Smooth muscle cell (in vitro differentiated cells): ENCODE data around the gene SCN9A. TPM values are rescaled to one million over a fixed set of nuclear protein-coding genes. Genes with fewer than 3 reads are reported as not detected.

Source experiments
- DNase-seq: peaks from one replicate; lab custom pipeline; 2025; ENCODE audit not compliant: unreplicated experiment; lab: John Stamatoyannopoulos, UW
- H2AFZ ChIP-seq: fragments of 200-600 bp; sonication (generic); 2 replicates; pipeline ENCODE4 v1.6.0; 2016; ENCODE audit warnings: antibody characterized with exemption, low read depth, mild to moderate bottlenecking
- H3F3A ChIP-seq: fragments of 200-600 bp; sonication (generic); 2 replicates; pipeline ENCODE4 v1.6.0; 2017; ENCODE audit warnings: antibody characterized with exemption, low read depth
- H3K27ac ChIP-seq: fragments of 200-600 bp; sonication (generic); 2 replicates; pipeline ENCODE4 v1.5.1; 2016; ENCODE audit warnings: low read depth, mild to moderate bottlenecking
- H3K27me3 ChIP-seq: fragments of 200-600 bp; sonication (generic); 2 replicates; pipeline ENCODE4 v1.6.1; 2016; ENCODE audit warnings: low read depth, mild to moderate bottlenecking
- H3K36me3 ChIP-seq: fragments of 200-600 bp; sonication (generic); 2 replicates; pipeline ENCODE4 v1.5.1; 2016; ENCODE audit warnings: low read depth
- H3K4me1 ChIP-seq: fragments of 200-600 bp; sonication (generic); 2 replicates; pipeline ENCODE4 v1.5.1; 2016; ENCODE audit warnings: low read depth
- H3K4me2 ChIP-seq: fragments of 200-600 bp; sonication (generic); 2 replicates; pipeline ENCODE4 v1.6.0; 2016; ENCODE audit warnings: mild to moderate bottlenecking
- H3K4me3 ChIP-seq: fragments of 200-600 bp; sonication (generic); 2 replicates; pipeline ENCODE4 v1.5.1; 2016; ENCODE audit warnings: mild to moderate bottlenecking
- H3K79me2 ChIP-seq: fragments of 200-600 bp; sonication (generic); 2 replicates; pipeline ENCODE4 v1.6.0; 2016; ENCODE audit warnings: low read depth, mild to moderate bottlenecking
- H3K9ac ChIP-seq: fragments of 200-600 bp; sonication (generic); 2 replicates; pipeline ENCODE4 v1.6.0; 2016; ENCODE audit warnings: low read depth
- H3K9me3 ChIP-seq: fragments of 200-600 bp; sonication (generic); replicated peaks from 2 replicates; pipeline ENCODE4 v1.5.1; 2016; ENCODE audit warnings: low read depth
- H4K20me1 ChIP-seq: fragments of 200-600 bp; sonication (generic); 2 replicates; pipeline ENCODE4 v1.6.0; 2016; ENCODE audit warnings: low read depth
- CTCF ChIP-seq: fragments of 200-600 bp; sonication (generic); IDR thresholded peaks from 2 replicates; pipeline ENCODE4 v1.5.1; 2017; ENCODE audit warnings: borderline replicate concordance, mild to moderate bottlenecking, antibody characterized with exemption; ENCODE audit not compliant: insufficient read depth, poor library complexity, severe bottlenecking
- WGBS: methylation state at CpG from one replicate; pipeline ENCODE4 v1.1.7; 2016; ENCODE audit warnings: low lambda C conversion rate; 5-methylcytosine and 5-hydroxymethylcytosine counted together
- polyA plus RNA-seq: library from polyadenylated mRNA; unstranded; fragments of >200 nt; fragmentation: Nextera tagmentation; extraction: Ambion mirVana; gene quantifications from 2 replicates; pipeline ENCODE4 v1.2.1, GENCODE V29; 2016
- total RNA-seq: library from RNA; depleted of rRNA; stranded (reverse); fragments of >200 nt; gene quantifications from 2 replicates; pipeline ENCODE4 v1.2.3, GENCODE V29; 2014

Gene SCN9A
- total and polyA plus RNA-seq, 2 experiments from 2014 or later, result 0.49 TPM; not detected in 1

GRCh38 chr2:166171216-166171615 is 204.5 kb downstream of the SCN9A start:
- DNase-seq, result no peak
- no peak for TF ChIP-seq CTCF
- H3K9ac ChIP-seq, result no peak overlapping the region
- H3K27ac ChIP-seq, result no peak overlapping the region
- H3F3A ChIP-seq, result no peaks in the 10 kb centered on the region
- no peaks in the 10 kb centered on the region for H3K36me3 ChIP-seq
- no peak overlapping the region for H3K4me2 ChIP-seq
- no peak overlapping the region for H3K4me3 ChIP-seq
- no peaks in the 10 kb centered on the region for H3K4me1 ChIP-seq
- WGBS, result 60% methylated on average over 3 of the region's 3 CpGs
- H4K20me1 ChIP-seq, result no peaks in the 10 kb centered on the region
- H2AFZ ChIP-seq, result no peak overlapping the region
- no peaks in the 10 kb centered on the region for H3K9me3 ChIP-seq
- no peaks in the 10 kb centered on the region for H3K27me3 ChIP-seq
- no peaks in the 10 kb centered on the region for H3K79me2 ChIP-seq

- no peak overlapping the region for H3K9ac ChIP-seq
- no peaks in the 10 kb centered on the region for H3K9me3 ChIP-seq
- TF ChIP-seq CTCF, result no peak
- no peak for DNase-seq
- H3K27me3 ChIP-seq, result no peaks in the 10 kb centered on the region
- no peaks in the 10 kb centered on the region for H3K36me3 ChIP-seq
- H3K4me1 ChIP-seq, result no peaks in the 10 kb centered on the region
- no peak overlapping the region for H3K27ac ChIP-seq
- no peak overlapping the region for H3K4me2 ChIP-seq
- H4K20me1 ChIP-seq, result no peaks in the 10 kb centered on the region
- H3K4me3 ChIP-seq, result no peak overlapping the region
- WGBS, result 58% methylated on average over 2 of the region's 2 CpGs
- no peak overlapping the region for H2AFZ ChIP-seq
- H3F3A ChIP-seq, result no peaks in the 10 kb centered on the region
- no peaks in the 10 kb centered on the region for H3K79me2 ChIP-seq
Measured at GRCh38 chr2:166170356-166170755, 205.4 kb downstream of the SCN9A start.

GRCh38 chr2:166167449-166167848 is 208.3 kb downstream of the SCN9A start:
- Histone ChIP-seq H3F3A (no peaks in the 10 kb centered on the region), H3K79me2 (no peaks in the 10 kb centered on the region), H4K20me1 (no peaks in the 10 kb centered on the region), H3K4me3 (no peak overlapping the region), H3K27me3 (no peaks in the 10 kb centered on the region), H3K9ac (no peak overlapping the region), H3K36me3 (no peaks in the 10 kb centered on the region), H2AFZ (no peak overlapping the region), H3K4me1 (no peaks in the 10 kb centered on the region), H3K9me3 (no peaks in the 10 kb centered on the region), H3K27ac (no peak overlapping the region), H3K4me2 (no peak overlapping the region)
- WGBS, result 32% methylated on average over 2 of the region's 2 CpGs
- DNase-seq, result no peak
- no peak for TF ChIP-seq CTCF

- Histone ChIP-seq H3K4me2 (no peak overlapping the region), H3K79me2 (no peaks in the 10 kb centered on the region), H2AFZ (no peak overlapping the region), H3K36me3 (no peaks in the 10 kb centered on the region), H3K4me3 (no peak overlapping the region), H3K9ac (no peak overlapping the region), H4K20me1 (no peaks in the 10 kb centered on the region), H3K9me3 (no peaks in the 10 kb centered on the region), H3K27ac (no peak overlapping the region), H3F3A (no peaks in the 10 kb centered on the region), H3K27me3 (no peaks in the 10 kb centered on the region), H3K4me1 (no peaks in the 10 kb centered on the region)
- TF ChIP-seq CTCF, result no peak
- no peak for DNase-seq
- WGBS, result 74% methylated on average over 2 of the region's 2 CpGs
Measured at GRCh38 chr2:166163775-166164174, 212.0 kb downstream of the SCN9A start.
